ENCODE results near the gene ASAP3. TPM values are rescaled to one million over a fixed set of nuclear protein-coding genes. Genes with fewer than 3 reads are reported as not detected.
"Not testable (repeated sequence)": the region's sequence is repeated elsewhere in the genome, so short reads cannot be mapped to it uniquely, and the experiment has no call there.

ASAP3 gene
- polyA plus RNA-seq, 1 donor: 57.1 TPM

GRCh38 chr1:23394181-23394580 lies 89.8 kb downstream of the ASAP3 start:
- DNase-seq: peak; percentile 67

DNA sequence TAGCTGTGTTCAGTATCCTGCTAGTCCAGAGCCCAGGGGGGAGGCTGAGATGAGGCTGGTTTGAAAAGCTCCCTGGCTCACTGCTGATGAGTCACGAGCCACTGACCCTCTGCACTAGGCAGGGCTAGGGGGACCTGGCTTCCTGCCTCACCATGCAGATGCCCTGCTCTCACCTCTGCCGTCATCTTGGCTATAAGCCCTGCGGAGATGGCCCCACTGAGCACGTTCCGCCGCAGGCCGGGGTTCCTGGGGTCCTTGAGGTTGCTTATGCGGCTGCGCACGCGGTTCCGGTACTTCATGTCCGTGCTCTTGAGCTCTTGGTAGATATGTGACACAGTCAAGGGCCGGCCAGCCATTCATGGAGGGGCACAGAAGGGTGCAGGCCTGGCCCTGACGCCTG lies 90.3 kb downstream of the ASAP3 start:
- no peak for DNase-seq

GRCh38 chr1:23392125-23392855 lies 91.7 kb downstream of the ASAP3 start:
- no peak for DNase-seq

- DNase-seq: no peak
Measured at GRCh38 chr1:23389837-23390321, 94.1 kb downstream of the ASAP3 start.

DNA sequence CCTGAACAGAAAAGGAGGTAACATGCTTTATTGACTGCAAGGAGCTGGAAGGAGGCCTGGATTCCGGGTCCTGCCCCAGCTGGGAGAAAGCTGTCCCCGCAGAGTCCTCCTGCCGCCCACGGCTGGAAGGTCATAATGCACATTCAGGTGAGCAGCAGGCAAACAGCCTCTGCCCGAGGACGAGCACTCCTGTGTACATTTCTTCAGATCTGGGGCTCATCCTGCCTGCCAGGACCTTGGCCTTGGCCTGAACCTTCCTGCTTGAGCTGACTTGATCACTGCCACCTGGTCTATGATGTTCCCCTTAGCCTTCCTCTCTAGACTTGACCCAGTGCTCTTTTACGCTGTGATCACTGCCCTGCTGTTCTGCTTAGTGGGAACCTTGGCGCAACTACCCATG lies 96.5 kb downstream of the ASAP3 start:
- no peak for DNase-seq

GRCh38 chr1:23385119-23385621 lies 98.8 kb downstream of the ASAP3 start:
- no peak for DNase-seq

- DNase-seq: no peak
Measured at GRCh38 chr1:23384312-23385058, 99.5 kb downstream of the ASAP3 start.

GRCh38 chr1:23383577-23384311 lies 100.2 kb downstream of the ASAP3 start:
- peak; percentile 41 for DNase-seq

DNA sequence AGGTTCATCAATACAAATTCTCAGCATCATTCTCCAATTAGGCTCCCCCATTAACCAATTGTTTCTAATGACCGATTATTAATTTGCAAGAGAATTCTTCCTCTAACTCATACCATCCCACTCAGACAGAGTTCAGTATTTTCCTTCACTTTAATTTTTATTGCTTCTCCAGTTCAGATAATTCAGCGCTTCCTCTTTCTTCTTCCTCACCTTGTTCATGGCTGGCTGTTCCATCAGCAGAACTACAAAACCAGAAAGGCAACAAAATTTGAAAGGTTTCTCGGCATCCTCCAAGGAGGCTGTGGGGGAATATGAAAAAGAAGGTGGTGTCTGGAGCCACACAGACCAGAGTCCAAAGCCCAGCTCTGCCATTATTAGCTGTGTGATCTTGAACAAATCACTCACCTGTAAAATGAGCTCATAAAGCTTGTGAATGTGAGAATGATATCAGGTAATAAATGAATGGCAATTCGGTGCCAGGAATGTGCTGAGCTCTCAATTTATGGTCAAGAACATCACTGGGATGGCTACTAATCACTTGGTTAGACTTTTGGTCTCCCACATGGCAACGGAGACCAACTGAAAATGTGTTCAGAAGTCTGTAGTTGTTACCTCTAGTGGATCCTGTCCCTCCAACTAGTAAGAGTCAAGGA lies 102.6 kb downstream of the ASAP3 start:
- DNase-seq: no peak

- no peak for DNase-seq
Measured at GRCh38 chr1:23380719-23381118, 103.3 kb downstream of the ASAP3 start.

- not testable (repeated sequence) for DNase-seq
Measured at GRCh38 chr1:23380236-23380635, 103.7 kb downstream of the ASAP3 start.

Other genes with a start within 250 kb of the ASAP3 start
- gene HNRNPR, start 139.9 kb downstream of the ASAP3 start, polyA plus RNA-seq (ENCODE audit: insufficient read length): 125 TPM
- gene ZNF436, start 114.3 kb downstream of the ASAP3 start, polyA plus RNA-seq (ENCODE audit: insufficient read length): 38.5 TPM
- 430 TPM for gene TCEA3, start 59.4 kb downstream of the ASAP3 start, polyA plus RNA-seq (ENCODE audit: insufficient read length)
- 3.9 TPM for gene E2F2, start 47.1 kb upstream of the ASAP3 start, polyA plus RNA-seq (ENCODE audit: insufficient read length)
- 55.0 TPM for gene ID3, start 75.3 kb upstream of the ASAP3 start, polyA plus RNA-seq (ENCODE audit: insufficient read length)
- gene RPL11, start 207.6 kb upstream of the ASAP3 start, polyA plus RNA-seq (ENCODE audit: insufficient read length): 2,860 TPM